GM12875 (cell line): ENCODE data around the gene RIF1.

ENCODE experiments used
- H3K4me3 ChIP-seq: one replicate; pipeline ENCODE4 v1.5.1; 2011; ENCODE audit warnings: low read depth, low read length, control low read depth
- TF ChIP-seq, protein P1 (sequence below): IDR thresholded peaks from 2 replicates; pipeline ENCODE4 v1.5.1; 2011; ENCODE audit warnings: low read depth, mild to moderate bottlenecking, control low read depth, inconsistent platforms, low read length, moderate library complexity, borderline replicate concordance; ENCODE audit not compliant: insufficient read depth

The RIF1 gene

DNA sequence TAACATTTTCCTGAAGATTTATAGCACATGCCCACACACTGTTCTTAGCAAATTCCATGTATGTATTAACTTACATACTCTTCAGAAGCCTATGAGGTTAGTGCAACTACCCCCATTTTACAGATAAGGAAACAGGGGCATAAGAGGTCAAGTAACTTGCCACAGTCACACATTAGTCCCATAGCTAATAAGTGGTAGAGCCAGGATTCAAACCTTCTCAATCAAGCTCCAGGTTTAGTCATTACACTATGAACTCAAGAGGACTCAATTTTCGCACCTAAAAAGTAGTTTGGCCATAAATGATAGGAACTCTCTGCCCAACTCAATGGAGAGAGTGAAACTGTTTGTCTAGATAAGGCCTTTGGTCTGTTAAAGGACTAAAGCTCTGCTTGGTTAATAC lies 9.7 kb upstream of the RIF1 start:
- H3K4me3 ChIP-seq = no peak overlapping the region

DNA sequence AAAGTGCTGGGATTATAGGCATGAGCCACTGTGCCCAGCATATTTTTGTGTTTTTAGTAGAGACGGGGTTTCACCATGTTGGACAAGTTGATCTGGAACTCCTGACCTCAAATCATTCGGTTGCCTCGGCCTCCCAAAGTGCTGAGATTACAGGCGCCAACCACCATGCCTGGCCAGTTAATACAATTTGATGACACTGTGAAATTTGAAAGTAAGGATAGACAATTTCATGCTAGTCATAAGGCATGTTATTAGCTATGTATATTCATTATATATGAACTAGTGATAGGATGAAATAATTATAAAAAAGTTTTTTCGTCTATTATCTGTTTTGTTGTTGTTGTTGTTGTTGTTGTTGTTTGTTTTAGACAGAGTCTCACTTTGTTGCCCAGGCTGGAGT lies 8.6 kb upstream of the RIF1 start:
- TF ChIP-seq, protein P1, sequence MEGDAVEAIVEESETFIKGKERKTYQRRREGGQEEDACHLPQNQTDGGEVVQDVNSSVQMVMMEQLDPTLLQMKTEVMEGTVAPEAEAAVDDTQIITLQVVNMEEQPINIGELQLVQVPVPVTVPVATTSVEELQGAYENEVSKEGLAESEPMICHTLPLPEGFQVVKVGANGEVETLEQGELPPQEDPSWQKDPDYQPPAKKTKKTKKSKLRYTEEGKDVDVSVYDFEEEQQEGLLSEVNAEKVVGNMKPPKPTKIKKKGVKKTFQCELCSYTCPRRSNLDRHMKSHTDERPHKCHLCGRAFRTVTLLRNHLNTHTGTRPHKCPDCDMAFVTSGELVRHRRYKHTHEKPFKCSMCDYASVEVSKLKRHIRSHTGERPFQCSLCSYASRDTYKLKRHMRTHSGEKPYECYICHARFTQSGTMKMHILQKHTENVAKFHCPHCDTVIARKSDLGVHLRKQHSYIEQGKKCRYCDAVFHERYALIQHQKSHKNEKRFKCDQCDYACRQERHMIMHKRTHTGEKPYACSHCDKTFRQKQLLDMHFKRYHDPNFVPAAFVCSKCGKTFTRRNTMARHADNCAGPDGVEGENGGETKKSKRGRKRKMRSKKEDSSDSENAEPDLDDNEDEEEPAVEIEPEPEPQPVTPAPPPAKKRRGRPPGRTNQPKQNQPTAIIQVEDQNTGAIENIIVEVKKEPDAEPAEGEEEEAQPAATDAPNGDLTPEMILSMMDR = no peak
- H3K4me3 ChIP-seq = no peak overlapping the region

More for the DNA sequence above, 9.7 kb upstream of the RIF1 start:
- TF ChIP-seq, protein P1 = no peak

DNA sequence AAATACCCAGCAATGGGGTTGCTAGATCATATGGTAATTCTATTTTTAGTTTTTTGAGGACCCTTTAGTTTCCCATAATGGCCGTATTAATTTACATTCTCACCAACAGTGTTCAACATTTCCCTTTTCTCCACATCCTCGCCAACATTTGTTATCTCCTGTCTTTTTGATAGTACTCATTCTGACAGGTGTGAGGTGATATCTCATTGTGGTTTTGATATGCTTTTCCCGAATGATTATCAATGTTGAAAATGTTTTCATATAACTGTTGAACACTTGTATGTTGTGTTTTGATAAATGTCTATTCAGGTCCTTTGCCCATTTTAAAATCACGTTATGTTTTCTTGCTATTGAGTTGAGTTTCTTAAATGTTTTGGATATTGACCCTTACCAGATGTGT lies 5.8 kb upstream of the RIF1 start:
- TF ChIP-seq, protein P1 = no peak

DNA sequence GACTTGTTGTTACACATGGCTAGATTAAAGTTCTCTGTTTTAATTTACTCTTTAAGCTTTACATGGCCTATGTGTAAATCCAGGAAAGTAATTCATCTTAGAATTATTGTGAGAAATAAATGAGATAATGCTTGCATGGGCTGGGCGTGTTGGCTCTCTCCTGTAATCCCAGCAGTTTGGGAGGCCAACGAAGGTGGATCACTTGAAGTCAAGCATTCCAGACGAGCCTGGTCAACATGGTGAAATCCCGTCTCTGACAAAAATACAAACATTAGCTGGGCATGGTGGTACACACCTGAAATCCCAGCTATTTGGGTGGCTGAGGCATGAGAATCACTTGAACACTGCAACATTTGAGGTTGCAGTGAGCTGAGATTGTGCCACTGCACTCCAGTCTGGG lies 4.3 kb upstream of the RIF1 start:
- TF ChIP-seq, protein P1 = no peak
- no peak overlapping the region for H3K4me3 ChIP-seq

More for the DNA sequence above, 5.8 kb upstream of the RIF1 start:
- H3K4me3 ChIP-seq = no peak overlapping the region

DNA sequence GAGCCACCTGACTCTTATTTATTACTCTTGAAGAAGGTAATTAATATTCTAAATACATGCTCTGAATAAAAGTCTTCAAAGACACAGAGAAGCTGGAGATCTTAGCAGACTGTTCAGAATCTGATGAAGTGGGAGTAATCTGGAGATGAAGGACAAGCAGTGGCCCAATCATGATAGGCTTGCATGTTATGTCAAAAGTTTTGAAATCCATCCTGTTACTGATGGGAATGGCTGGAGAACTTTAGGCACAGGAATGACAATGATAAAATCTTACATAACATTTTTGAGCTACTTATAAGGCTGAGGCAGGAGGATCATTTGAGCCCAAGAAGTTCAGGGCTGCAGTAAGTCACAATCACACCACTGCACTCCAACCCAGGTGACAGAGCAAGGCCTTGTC lies 2.4 kb upstream of the RIF1 start:
- TF ChIP-seq, protein P1 = no peak
- no peak overlapping the region for H3K4me3 ChIP-seq

DNA sequence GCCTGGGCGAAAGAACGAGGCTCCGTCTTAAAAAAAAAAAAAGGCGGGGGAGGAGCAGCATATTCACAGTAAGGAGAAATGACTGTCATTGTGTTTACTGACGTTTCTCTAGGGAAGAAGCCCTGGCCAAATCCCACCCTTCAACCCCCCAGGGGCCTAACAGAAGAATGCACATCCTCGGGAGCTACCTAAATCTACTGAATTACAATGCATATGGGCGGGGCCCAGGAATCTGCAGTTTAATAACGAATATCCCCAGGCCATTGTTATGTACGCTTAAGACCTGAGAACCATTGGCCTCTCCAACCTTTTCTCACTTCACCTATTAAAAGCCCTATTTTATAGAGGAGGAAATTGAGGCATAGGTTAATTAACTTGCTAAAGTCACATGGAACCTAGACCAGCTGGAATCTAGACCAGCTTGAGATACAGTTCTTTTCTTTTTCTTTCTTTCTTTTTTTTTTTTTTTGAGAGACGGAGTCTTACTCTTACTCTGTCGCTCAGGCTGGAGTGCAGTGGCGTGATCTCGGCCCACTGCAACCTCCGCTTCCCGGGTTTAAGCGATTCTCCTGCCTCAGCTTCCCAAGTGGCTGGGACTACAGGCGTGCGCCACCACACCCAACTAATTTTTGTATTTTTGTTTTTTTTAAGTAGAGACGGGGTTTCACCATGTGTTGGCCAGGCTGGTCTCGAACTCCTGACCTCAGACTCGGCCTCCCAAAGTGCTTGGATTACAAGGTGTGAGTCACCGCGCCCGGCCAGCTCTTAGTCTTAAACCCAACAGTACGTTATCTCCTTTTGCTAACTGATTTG lies 708 bp upstream of the RIF1 start:
- no peak overlapping the region for H3K4me3 ChIP-seq
- TF ChIP-seq, protein P1 = no peak

DNA sequence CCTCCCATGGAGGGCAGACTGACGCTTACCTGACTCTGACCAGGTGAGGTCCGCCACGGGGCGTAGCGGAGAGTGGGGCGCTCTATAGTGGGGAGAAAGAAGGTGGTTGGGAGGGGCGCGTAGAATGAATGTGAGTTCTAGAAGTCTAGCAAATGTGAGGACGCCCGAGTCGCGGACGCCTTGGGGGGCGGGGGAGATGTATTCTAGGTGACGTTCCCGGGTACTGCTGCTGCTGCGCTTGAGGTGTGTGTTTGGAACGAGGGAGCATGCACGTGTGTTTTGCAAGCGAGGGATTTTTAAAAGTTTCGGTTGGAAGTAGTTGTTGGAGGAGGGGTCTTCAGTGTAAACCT lies 758 bp downstream of the RIF1 start:
- H3K4me3 ChIP-seq = peak overlapping the region; percentile 79
- TF ChIP-seq, protein P1 = no peak
